PC-3 (cell line): ENCODE results near the gene HASPIN.

ENCODE experiments used
- CTCF ChIP-seq: fragments of 300-600 bp; sonication (generic); conservative IDR thresholded peaks from 2 replicates; pipeline ENCODE4 v1.5.1; 2017; ENCODE audit warnings: antibody characterized with exemption, low read depth, mild to moderate bottlenecking, low read length
- EZH2 ChIP-seq: fragments of 300-600 bp; sonication (generic); IDR thresholded peaks from one replicate; pipeline ENCODE4 v1.6.1; 2017; ENCODE audit warnings: antibody characterized with exemption, mild to moderate bottlenecking, low read length; ENCODE audit not compliant: unreplicated experiment

GRCh38 chr17:3688027-3688553 is 35.6 kb upstream of the HASPIN start:
- TF ChIP-seq CTCF = no peak
- no peak for TF ChIP-seq EZH2
